NT2/D1 (cell line): Measurements from ENCODE around the gene ALOX15B.

Experiments used
- SUZ12 ChIP-seq: IDR thresholded peaks from 2 replicates; pipeline ENCODE4 v1.6.1; 2011; ENCODE audit not compliant: insufficient read length, insufficient read depth; ENCODE audit errors: extremely low read depth
- YY1 ChIP-seq: IDR thresholded peaks from 2 replicates; pipeline ENCODE4 v1.6.1; 2011; ENCODE audit not compliant: insufficient read length, insufficient read depth
- ZNF274 ChIP-seq: IDR thresholded peaks from 2 replicates; pipeline ENCODE4 v1.6.1; 2011; ENCODE audit warnings: mild to moderate bottlenecking, low read depth, low read length

- TF ChIP-seq YY1, result no peak
- TF ChIP-seq ZNF274, result no peak
- no peak for TF ChIP-seq SUZ12
These were observed 52.3 kb downstream of the ALOX15B start for GRCh38 chr17:8091033-8091687.
